GM18861 (cell line): ENCODE data around the gene UBXN4.
A peak's percentile ranks its signal among the peaks of the same experiment; 100 is the strongest.
"Not testable (repeated sequence)": the region's sequence is repeated elsewhere in the genome, so short reads cannot be mapped to it uniquely, and the experiment has no call there.

Source experiments
- ATAC-seq: cut with Tn5 transposase; IDR thresholded peaks from one replicate; pipeline ENCODE4 v1.9.1; 2021; ENCODE audit not compliant: unreplicated experiment

The UBXN4 gene

DNA sequence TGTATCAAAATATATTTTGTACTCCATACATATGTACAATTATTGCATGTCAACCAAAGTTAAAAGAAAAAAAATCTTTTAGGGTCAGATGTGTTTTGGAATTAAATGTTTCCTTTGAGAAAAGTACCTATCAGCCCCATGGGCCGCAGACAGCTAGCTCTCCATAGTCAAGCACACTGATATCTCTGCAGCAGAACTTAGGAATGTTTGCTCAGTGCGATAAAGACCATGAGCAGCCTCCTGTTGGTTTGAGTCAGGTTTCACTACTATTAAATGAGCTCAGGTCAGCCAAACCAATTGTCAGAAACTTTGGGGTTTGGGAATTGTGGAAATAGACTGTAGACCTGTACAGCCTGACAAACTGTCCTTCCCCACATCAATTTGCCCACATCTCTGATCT, 61.6 kb downstream of the UBXN4 start:
- no peak for ATAC-seq

DNA sequence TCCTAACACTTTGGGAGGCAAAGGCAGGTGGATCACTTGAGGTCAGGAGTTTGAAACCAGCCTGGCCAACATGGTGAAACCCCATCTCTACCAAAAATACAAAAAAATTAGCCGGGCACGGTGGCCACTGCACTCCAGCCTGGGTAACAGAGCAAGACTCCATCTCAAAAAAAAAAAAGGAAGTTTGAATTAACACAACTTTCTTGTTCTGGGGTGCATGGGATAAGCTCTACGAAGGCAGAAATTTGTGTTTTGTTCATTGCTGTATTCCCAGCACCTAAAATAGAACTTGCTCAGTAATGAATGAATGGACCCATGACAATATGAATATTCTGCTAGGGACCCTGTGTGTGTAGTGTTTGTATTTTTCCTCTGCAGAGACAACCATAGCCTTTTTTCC, 66.2 kb downstream of the UBXN4 start:
- ATAC-seq = not testable (repeated sequence)

DNA sequence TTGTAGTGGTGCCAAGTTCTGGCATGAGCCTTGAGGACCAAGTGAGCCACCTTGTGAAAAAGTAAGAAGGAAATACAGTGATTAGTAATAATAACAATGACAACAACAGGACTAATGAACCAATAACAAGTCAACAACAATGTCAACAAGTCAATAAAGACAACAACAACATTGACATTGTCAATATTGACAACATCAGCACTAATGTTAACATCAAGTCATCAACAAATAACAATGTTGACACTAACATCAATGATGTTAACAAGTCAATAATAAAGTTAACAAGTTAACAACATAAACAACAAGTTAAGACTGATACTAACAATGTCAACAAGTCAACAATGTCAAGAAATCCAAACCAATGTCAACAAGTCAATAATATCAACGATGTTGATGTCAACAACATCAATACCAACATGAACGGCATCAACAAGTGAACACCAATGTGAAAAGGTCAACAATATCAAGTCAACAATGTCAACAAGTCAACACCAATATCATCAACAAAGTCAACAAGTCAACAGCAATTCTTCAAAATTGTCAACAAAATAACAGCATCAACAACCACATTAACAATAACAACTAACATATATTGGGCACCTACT, 71.4 kb downstream of the UBXN4 start:
- ATAC-seq = no peak

DNA sequence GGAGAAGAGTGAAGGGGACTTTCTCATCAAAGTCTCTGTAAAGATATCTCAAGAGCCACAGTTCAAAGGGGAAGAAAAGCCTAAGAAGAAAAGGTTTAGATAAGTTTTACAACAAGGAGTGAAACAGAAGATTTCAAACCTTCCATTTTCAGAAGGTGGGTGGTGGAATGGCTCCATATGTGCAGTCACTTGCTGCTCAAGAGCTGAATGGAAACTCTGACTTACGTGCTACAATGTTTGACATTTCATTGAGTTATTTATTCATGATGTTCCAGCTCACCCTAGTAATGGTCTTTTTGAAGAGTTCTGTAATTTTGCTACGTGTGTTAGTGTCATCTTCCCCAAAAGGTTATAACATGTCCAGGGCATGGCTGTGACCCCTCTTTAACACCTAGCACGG, 73.6 kb downstream of the UBXN4 start:
- no peak for ATAC-seq

DNA sequence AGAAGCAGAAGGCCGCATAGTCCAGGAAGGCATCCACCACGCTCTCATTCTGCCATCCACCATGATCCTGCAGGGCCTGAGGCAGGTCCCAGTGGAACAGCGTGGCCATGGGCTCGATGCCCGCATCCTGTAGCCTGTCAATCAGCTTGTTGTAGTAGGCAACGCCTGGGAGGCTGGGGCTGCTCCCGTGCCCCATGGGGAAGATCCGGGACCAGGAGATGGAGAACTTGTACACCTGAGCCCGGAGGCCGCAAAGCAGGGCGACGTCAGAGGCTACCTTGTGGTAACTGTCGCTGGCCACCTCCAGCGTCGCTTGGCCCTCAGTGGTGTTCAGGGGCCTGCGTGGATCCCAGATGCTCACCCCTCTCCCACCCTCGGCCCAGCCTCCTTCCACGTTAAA, 75.8 kb downstream of the UBXN4 start:
- no peak for ATAC-seq

DNA sequence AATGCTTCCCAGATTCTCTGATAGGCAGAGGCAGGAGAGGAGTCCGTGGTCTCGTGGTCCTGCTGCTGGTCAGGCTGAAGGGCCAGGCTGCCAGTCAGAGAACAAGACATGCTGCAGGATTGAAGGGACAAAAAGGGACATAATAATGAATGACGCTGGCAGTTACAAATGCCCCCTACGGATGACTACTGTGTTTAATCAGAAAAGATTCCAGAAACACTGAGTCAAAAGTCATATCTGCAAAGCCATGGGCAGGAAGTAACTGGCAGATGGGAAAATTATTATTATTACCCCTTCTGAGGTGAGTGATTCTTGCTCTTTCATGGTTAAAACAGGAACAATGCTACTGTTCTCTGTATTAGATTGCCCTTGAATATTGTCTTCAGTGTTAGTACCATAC, 76.3 kb downstream of the UBXN4 start:
- ATAC-seq = no peak

DNA sequence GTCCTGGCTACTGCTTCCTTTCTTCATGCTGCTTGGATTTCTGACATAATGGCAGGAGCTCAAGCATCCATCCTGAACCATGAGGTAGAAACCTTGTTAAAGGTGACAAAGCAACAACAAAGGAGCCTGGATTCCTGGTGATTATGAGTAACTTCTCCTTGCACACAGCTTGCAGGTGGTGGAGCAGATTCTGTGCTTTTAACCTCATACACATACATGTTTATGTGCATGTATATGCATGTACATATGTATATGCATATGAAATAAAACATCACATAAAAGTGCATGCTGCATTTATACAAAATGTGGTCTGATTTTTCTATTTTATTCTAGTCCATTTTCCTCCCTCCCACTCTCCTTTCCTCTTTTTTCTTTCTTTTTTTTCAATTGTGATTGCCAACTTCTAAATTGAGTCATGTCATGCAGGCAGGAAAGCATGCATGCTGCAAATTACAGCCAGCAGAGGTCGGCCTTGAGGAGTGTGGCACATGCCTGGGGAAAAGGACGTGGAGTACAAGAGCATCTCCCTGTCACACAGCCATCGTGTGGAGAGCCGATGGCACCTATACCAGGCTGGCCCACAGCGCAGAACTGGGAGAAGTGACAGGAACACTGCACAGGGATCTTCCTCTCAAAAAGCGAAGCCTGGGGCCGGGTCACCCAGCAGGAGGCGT, 77.4 kb downstream of the UBXN4 start:
- ATAC-seq = no peak

DNA sequence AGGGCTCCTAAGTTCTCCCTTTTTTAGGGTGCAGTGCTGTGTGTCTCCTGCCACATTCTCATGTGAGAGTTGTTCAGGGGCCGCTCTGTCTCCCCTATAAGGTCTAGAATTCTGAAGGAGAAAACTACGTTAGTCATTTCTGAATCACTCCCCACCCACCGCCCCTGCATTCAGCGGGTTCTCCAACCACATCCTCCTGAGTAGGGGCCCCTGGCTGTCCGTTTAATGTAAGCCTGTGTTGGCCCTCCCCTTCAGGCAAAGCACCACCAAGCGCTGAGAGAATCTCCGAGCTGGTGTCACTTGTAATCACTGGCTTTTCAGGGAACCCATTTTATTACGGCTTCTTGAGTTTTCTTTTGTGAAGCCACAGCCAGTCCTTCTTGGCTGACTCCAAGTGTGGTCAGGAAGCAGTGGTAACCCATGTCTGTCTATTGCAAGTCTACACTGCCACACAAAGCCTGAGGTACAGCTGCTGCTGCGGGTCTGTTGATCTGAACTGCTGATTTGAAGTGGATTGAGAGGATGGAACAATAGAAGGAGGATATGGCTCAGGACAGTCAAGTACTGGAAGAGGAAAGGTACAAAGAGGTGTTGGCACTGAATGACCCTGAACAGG, 78.5 kb downstream of the UBXN4 start:
- ATAC-seq = peak; percentile 71

DNA sequence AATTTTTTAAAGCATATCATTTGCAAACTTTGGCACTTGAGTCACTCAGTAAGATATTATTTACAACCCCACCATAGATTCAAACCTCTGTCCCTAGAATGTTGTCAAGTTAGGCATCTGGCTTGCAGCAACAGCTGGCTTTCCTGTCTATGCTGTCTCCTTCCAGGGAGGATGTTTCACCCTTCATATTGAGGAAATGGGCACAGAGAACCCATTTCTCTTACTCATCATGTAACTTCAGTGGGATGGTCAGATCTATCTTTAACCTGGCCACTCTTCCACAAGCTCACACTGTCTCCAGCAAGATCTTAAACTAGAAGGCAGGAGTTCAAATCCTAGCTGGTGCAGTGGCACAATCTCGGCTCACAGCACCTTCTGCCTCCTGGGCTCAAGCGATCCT, 79.5 kb downstream of the UBXN4 start:
- no peak for ATAC-seq

DNA sequence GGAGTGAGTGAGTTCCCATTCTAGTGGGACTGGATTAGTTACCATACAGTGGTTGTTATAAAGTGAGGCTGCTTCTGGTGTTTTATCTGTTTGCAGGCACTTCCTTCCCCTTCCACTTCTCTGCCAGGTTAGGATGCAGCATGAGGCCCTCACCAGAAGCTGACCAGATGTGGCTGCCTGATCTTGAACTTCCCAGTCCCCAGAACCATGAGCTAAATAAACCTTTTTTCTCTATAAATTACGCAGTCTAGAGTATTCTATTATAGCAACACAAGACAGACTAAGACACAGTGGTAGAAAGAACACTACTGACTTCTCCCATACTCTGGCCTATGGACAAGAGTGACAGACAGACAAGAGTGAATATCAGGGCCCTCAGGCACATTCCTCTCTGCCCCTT, 81.2 kb downstream of the UBXN4 start:
- ATAC-seq = no peak

DNA sequence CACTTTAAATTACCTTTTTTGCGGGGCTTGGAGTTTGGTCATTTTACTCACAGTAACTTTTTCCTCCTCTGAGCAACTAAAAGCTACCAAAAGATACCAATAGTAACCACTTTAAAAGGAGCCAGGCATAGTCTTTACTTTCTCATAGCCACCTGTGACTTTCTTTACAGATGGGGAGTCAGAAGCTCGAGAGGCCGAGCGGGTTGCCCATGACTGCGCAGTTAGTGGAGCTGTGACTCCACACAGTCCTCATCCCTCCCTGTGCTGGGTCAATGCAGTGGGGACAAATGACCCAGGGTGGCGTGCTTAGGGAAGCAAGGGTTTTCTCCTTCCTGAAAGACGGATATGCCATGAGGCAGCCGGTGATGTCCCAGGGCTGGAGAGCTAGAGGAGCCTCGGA, 83.5 kb downstream of the UBXN4 start:
- no peak for ATAC-seq

DNA sequence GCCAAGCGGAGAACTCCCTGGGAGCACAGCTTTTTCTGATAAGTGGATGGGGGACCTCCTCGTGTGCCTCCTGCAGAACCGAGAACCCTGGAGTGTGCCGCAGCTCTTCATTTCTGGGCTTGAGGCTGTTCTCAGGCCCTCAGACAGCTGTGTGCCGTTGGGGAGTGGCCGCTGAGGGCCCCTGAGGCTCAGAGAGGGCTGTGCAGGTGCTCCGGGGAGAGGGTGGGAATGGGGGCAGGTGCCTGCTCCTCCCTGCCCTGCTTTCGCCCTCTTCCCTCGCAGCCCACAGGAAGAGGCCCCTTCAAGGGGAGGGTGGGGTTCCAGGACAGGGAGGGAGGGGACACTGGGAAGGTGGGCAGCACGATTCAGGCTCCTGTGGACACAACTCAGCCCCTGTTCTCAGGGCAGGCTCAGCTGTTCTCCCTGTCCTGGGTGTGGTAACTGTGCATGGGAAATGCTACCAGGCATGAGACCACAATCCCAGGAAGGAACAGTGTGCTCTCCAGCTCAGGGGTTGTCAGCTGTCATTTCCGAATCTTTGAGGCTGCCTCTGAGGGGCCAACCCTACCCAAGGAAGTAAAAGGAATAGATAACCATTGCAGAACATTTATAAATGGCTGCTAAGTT, 84.0 kb downstream of the UBXN4 start:
- no peak for ATAC-seq

DNA sequence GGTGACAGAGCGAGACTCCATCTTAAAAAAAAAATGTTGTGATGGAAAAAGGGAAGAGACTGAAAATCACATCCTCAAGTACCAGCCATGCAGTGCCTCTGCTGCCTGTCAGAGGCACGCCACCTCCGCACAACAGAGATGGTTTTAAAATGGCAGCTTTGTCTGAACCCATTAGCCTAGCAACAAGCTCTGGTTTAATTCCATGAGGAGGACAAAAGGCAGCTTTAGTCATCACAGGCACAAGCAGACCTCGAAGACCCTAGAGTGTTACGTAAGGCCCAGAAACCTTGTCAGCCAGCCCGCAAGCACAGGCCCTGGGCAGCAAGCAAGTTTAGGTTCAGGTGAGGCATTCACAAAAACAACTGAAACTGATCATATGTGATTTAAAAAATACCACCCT, 84.9 kb downstream of the UBXN4 start:
- no peak for ATAC-seq

DNA sequence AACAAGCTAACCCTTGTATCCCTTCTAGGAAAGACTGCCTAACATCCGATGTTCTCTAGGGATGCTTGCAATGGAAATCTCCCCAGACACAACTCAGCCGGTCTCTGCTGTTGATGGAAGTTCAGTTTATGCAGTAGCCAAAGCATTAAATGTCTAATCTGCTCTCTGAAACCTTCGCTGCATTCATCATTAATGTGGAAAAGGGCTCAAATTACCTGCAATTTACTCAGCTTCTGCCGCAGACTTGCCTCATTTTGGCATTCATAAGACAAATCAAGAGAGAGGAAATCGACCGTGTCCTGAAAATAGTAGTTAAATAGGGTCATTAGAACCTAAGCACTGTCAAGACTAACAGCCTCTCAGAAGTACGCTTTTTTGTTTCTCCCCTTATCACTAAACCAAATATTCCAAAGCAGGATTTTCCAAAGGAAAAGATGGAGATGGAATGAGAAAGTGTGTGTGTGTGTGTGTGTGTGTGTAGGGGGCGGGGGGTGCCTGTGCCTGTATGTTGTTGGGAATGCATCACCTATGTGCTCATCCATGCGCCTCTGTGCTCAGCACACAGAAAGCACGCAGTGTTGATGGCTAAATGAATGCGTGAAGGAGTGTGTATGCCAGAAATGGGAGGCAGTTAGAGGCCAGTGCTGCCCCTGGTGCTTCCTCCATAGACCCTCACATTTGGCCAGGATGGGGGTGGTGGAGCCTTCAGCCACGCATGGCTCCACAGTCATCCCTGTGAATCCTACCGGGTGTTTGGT, 87.9 kb downstream of the UBXN4 start:
- ATAC-seq = no peak

DNA sequence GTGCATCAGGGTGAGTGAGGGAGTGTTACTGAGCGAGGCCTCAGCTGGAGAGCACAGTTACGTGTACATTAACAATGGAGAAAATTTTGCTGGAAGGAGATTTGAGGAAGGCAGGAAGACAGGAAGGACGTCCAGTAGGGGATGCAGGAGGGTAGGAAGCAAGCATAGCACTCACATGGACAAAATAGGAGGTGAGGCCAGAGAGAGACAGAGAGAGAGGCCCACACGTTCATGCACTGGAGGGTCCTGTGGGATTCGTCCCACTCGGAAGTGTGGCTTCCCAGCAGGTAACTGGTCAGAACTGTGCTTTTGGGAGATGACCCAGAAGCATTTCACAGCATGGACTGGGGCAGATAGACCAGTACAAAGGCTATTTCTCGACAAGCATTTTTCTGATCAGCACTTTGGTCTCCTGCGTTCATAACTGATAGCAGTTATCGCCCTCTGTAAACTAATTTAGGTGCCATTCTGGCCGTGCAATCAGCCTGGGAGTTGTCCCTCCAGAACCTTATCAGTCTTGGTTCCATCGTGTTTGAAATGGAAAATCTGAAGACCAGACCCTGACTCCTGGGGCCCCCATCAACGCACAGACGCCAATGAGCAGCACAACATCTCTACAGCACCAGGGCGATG, 89.6 kb downstream of the UBXN4 start:
- no peak for ATAC-seq

DNA sequence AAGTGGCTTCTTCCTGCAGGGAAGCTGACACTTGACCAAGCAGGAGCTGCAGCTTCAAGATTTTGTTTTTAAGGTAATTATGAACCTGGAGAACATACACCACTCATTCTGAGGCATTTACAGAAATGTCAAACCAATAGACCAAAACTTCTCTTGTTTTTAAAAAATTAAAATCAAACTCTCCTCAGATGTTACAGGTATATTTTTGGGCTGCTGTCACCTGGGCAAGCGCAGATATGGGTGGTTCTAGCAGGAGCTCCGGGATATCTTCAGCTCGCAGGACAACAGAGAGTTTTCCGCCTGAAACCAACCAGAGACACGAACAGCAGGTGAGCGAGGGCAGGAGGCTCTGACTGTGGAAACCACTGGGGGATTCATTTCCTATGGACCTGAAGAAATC, 91.2 kb downstream of the UBXN4 start:
- ATAC-seq = no peak
